Calu3 (cell line): ENCODE results near the gene UBE2G2. TPM values are rescaled to one million over a fixed set of nuclear protein-coding genes. Genes with fewer than 3 reads are reported as not detected.

ENCODE experiments used
- BruUV-seq: library from RNA; stranded (reverse); fragments of 400-500 nt; replicated peaks from 2 replicates; lab custom pipeline; 2021; lab: Mats Ljungman, UMichigan
- CTCF ChIA-PET: fragments of 300-600 bp; sonication (Branson Sonifier 250); formaldehyde crosslinking; loops from one replicate; lab custom pipeline; 2022; ENCODE audit warnings: antibody characterized with exemption; lab: Charles Lee
- DNase-seq: peaks from one replicate; pipeline ENCODE4 v3.0.0; 2022
- H3K27ac Mint-ChIP-seq: one replicate; pipeline ENCODE4 v1.8.0; 2022; ENCODE audit warnings: mixed read lengths; ENCODE audit not compliant: unreplicated experiment
- H3K27me3 Mint-ChIP-seq: one replicate; pipeline ENCODE4 v1.8.0; 2022; ENCODE audit warnings: mixed read lengths; ENCODE audit not compliant: unreplicated experiment
- H3K36me3 Mint-ChIP-seq: one replicate; pipeline ENCODE4 v1.8.0; 2022; ENCODE audit warnings: mild to moderate bottlenecking, moderate library complexity, mixed read lengths; ENCODE audit not compliant: insufficient read depth, unreplicated experiment
- H3K4me1 Mint-ChIP-seq: one replicate; pipeline ENCODE4 v1.8.0; 2022; ENCODE audit warnings: mild to moderate bottlenecking, low read depth, mixed read lengths; ENCODE audit not compliant: unreplicated experiment
- H3K4me3 Mint-ChIP-seq: one replicate; pipeline ENCODE4 v1.8.0; 2022; ENCODE audit warnings: mild to moderate bottlenecking, low read depth, moderate library complexity, mixed read lengths; ENCODE audit not compliant: unreplicated experiment
- H3K9me3 Mint-ChIP-seq: one replicate; pipeline ENCODE4 v1.8.0; 2022; ENCODE audit warnings: low read depth, mixed read lengths; ENCODE audit not compliant: unreplicated experiment
- intact Hi-C: fragments of 100-400 bp; cut with micrococcal nuclease; formaldehyde crosslinking; loops from one replicate; pipeline ENCODE4 v1.10.0; 2022; ENCODE audit not compliant: unreplicated experiment
- total RNA-seq: library from RNA; stranded (reverse); gene quantifications from 2 replicates; pipeline ENCODE4 v1.2.3, GENCODE V29; 2022
- TF ChIP-seq, protein P1 (sequence below): fragments of 200-600 bp; IDR thresholded peaks from one replicate; pipeline ENCODE4 v1.8.0; 2022; ENCODE audit warnings: antibody characterized with exemption; ENCODE audit not compliant: unreplicated experiment

UBE2G2 gene
- total RNA-seq, 1 experiment from 2014 or later: 61.7 TPM

DNA sequence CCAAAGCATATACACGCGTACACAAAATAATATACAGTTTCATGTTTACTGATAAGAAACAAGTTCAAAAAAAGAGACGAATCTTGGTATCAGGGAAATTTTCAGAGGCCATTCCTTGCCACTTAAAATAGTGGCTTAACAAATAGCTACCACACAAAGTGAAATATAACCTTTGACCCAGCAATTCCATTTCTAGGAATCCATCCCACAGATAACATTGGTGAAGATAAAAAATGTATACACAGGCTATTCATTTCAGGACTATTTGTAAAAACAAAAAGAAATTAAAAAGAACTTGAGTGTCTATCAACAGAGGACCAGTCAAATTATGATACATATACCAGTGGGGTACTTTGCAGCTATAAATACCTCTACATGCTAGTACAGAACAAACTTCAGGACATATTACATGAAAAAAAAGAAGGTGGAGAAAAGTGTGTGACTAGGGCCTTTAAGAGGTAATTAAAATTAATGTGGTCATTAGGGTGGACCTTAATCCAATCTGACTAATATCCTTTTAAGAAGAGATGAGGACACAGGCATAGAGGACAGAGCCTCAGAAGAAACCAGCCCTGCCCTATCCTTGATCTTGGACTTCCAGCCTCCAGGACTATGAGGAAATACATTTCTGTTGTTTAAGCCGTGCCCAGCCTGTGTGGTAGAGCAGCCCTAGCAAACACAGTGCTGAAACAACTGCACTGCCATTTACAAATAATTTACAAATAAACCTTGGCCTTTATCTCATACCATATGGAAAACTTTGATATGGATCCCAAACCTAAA lies 7.8 kb downstream of the UBE2G2 start:
- CTCF ChIA-PET: interaction anchor here (0.7 to 1.5 kb wide), 6 partner anchors 51 to 455 kb away, joined by 3 to 28 read pairs (median 4); partner anchors contain the start of gene CFAP410
- no peaks in the 10 kb centered on the region for H3K9me3 Mint-ChIP-seq
- H3K27ac Mint-ChIP-seq: no peak overlapping the region
- peaks cover 3% of the 10 kb centered on the region for H3K36me3 Mint-ChIP-seq
- no peak for DNase-seq
- BruUV-seq: no TSS peak
- H3K27me3 Mint-ChIP-seq: no peaks in the 10 kb centered on the region
- H3K4me1 Mint-ChIP-seq: no peaks in the 10 kb centered on the region
- intact Hi-C loops: loop anchor here (2.0 kb wide), 1 partner anchor 283 kb away; no protein-coding TSS in a partner anchor
- TF ChIP-seq, protein P1, sequence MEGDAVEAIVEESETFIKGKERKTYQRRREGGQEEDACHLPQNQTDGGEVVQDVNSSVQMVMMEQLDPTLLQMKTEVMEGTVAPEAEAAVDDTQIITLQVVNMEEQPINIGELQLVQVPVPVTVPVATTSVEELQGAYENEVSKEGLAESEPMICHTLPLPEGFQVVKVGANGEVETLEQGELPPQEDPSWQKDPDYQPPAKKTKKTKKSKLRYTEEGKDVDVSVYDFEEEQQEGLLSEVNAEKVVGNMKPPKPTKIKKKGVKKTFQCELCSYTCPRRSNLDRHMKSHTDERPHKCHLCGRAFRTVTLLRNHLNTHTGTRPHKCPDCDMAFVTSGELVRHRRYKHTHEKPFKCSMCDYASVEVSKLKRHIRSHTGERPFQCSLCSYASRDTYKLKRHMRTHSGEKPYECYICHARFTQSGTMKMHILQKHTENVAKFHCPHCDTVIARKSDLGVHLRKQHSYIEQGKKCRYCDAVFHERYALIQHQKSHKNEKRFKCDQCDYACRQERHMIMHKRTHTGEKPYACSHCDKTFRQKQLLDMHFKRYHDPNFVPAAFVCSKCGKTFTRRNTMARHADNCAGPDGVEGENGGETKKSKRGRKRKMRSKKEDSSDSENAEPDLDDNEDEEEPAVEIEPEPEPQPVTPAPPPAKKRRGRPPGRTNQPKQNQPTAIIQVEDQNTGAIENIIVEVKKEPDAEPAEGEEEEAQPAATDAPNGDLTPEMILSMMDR: no peak
- no peak overlapping the region for H3K4me3 Mint-ChIP-seq

GRCh38 chr21:44792702-44793591 lies 8.7 kb downstream of the UBE2G2 start:
- Mint-ChIP-seq H3K27ac (no peak overlapping the region), H3K27me3 (no peaks in the 10 kb centered on the region), H3K4me3 (no peak overlapping the region), H3K9me3 (no peaks in the 10 kb centered on the region), H3K4me1 (no peaks in the 10 kb centered on the region), H3K36me3 (no peaks in the 10 kb centered on the region)
- intact Hi-C loops: loop anchor here (2.0 kb wide), 1 partner anchor 282 kb away; no protein-coding TSS in a partner anchor
- DNase-seq: peak; percentile 50
- BruUV-seq: no TSS peak
- CTCF ChIA-PET: interaction anchor here (0.7 to 1.5 kb wide), 7 partner anchors 14 to 454 kb away, joined by 3 to 28 read pairs (median 4); partner anchors contain the start of gene CFAP410
- TF ChIP-seq, protein P1: peak; percentile 49

- CTCF ChIA-PET: no interaction called here
- no peak overlapping the region for H3K27ac Mint-ChIP-seq
- H3K4me3 Mint-ChIP-seq: no peak overlapping the region
- no peaks in the 10 kb centered on the region for H3K4me1 Mint-ChIP-seq
- intact Hi-C loops: loop anchor here (2.0 kb wide), 1 partner anchor 281 kb away; no protein-coding TSS in a partner anchor
- no peak for DNase-seq
- H3K9me3 Mint-ChIP-seq: no peaks in the 10 kb centered on the region
- no peaks in the 10 kb centered on the region for H3K36me3 Mint-ChIP-seq
- no TSS peak for BruUV-seq
- no peaks in the 10 kb centered on the region for H3K27me3 Mint-ChIP-seq
- TF ChIP-seq, protein P1: no peak
These were observed 9.6 kb downstream of the UBE2G2 start for GRCh38 chr21:44791993-44792392.

GRCh38 chr21:44791246-44791645 lies 10.4 kb downstream of the UBE2G2 start:
- H3K4me1 Mint-ChIP-seq: peaks cover 5% of the 10 kb centered on the region
- BruUV-seq: no TSS peak
- H3K27ac Mint-ChIP-seq: no peak overlapping the region
- intact Hi-C loops: no loop called here
- peaks cover under 1% of the 10 kb centered on the region for H3K36me3 Mint-ChIP-seq
- no peak overlapping the region for H3K4me3 Mint-ChIP-seq
- DNase-seq: no peak
- no peaks in the 10 kb centered on the region for H3K27me3 Mint-ChIP-seq
- H3K9me3 Mint-ChIP-seq: no peaks in the 10 kb centered on the region
- CTCF ChIA-PET: no interaction called here
- TF ChIP-seq, protein P1: no peak
